Transverse colon (tissue), 3 donors: ENCODE results near the gene MFSD8.

ENCODE experiments used
- CTCF ChIP-seq, 5 experiments: fragments of 200-600 bp in 3 of 5; fragments of 450-650 bp in 2 of 5; sonication (generic) in 3 of 5; IDR thresholded peaks; 1 replicate in 2 of 5; 2 replicates in 3 of 5; pipeline ENCODE4 v1.5.1; 2016 to 2017; ENCODE audit warnings: antibody characterized with exemption in 5 of 5, inconsistent platforms in 3 of 5, mild to moderate bottlenecking in 2 of 5, moderate library complexity in 1 of 5
- POLR2A ChIP-seq: fragments of 450-650 bp; IDR thresholded peaks from one replicate; pipeline ENCODE4 v1.6.1; 2016; ENCODE audit warnings: antibody characterized with exemption, mild to moderate bottlenecking, moderate library complexity

GRCh38 chr4:127985989-127986388 is 21.0 kb upstream of the MFSD8 start:
- TF ChIP-seq POLR2A = no peak
- TF ChIP-seq CTCF (IDR thresholded peaks at IDR 0.05) = no peak
